WTC11 (cell line): ENCODE data around the gene ZNF736. TPM values are rescaled to one million over a fixed set of nuclear protein-coding genes. Genes with fewer than 3 reads are reported as not detected.

Experiments used
- ATAC-seq: fragments of 200-7000 bp; cut with Tn5 transposase; 2 replicates; pipeline ENCODE4 v1.10.0; 2021; ENCODE audit warnings: mild to moderate bottlenecking, moderate library complexity
- CTCF ChIA-PET: fragments of 300-600 bp; sonication (Branson Sonifier 250); formaldehyde crosslinking; loops from one replicate; lab custom pipeline; 2021; ENCODE audit warnings: antibody characterized with exemption; lab: Charles Lee
- POLR2A ChIA-PET: fragments of 350-600 bp; sonication (Branson Sonifier 250); formaldehyde crosslinking; loops from one replicate; lab custom pipeline; 2021; ENCODE audit warnings: antibody characterized with exemption; lab: Charles Lee
- DNase-seq: peaks from one replicate; pipeline ENCODE4 v3.0.0; 2021; ENCODE audit warnings: low spot score
- H3K27ac Mint-ChIP-seq: 2 replicates; pipeline ENCODE4 v1.8.0; 2021; ENCODE audit warnings: mixed read lengths
- H3K27me3 Mint-ChIP-seq: 2 replicates; pipeline ENCODE4 v1.8.0; 2021; ENCODE audit warnings: low read depth, mild to moderate bottlenecking, moderate library complexity, mixed read lengths
- H3K36me3 Mint-ChIP-seq: 2 replicates; pipeline ENCODE4 v1.8.0; 2021; ENCODE audit warnings: mixed read lengths
- H3K4me1 Mint-ChIP-seq: 2 replicates; pipeline ENCODE4 v1.8.0; 2022; ENCODE audit warnings: mixed read lengths
- H3K4me3 Mint-ChIP-seq: 2 replicates; pipeline ENCODE4 v1.8.0; 2021; ENCODE audit warnings: mild to moderate bottlenecking, moderate library complexity, mixed read lengths
- H3K9me3 Mint-ChIP-seq: 2 replicates; pipeline ENCODE4 v1.8.0; 2021; ENCODE audit warnings: mixed read lengths
- AFF4 ChIP-seq: sonication (generic); formaldehyde crosslinking; IDR thresholded peaks from 2 replicates; pipeline ENCODE4 v1.8.1; 2023; ENCODE audit warnings: mild to moderate bottlenecking, missing genetic modification reagents, borderline replicate concordance
- ATF2 ChIP-seq: sonication (generic); formaldehyde crosslinking; IDR thresholded peaks from 2 replicates; pipeline ENCODE4 v1.8.1; 2022; ENCODE audit warnings: low read depth, missing genetic modification reagents, borderline replicate concordance
- ETV6 ChIP-seq: sonication (generic); formaldehyde crosslinking; IDR thresholded peaks from 2 replicates; pipeline ENCODE4 v1.8.1; 2022; ENCODE audit warnings: mild to moderate bottlenecking, missing genetic modification reagents
- FOXP1 ChIP-seq: sonication (generic); formaldehyde crosslinking; IDR thresholded peaks from 2 replicates; pipeline ENCODE4 v1.8.0; 2022; ENCODE audit warnings: missing genetic modification reagents, mild to moderate bottlenecking, moderate library complexity, borderline replicate concordance
- GRHL2 ChIP-seq: fragments of 250-450 bp; sonication (Bioruptor Pico); IDR thresholded peaks from 2 replicates; pipeline ENCODE4 v1.8.0; 2022; ENCODE audit warnings: mild to moderate bottlenecking, moderate library complexity; ENCODE audit not compliant: insufficient replicate concordance, severe bottlenecking
- IRF2 ChIP-seq: sonication (generic); formaldehyde crosslinking; IDR thresholded peaks from 2 replicates; pipeline ENCODE4 v1.8.0; 2022; ENCODE audit warnings: low read depth, missing genetic modification reagents, borderline replicate concordance
- MYBL2 ChIP-seq: sonication (generic); formaldehyde crosslinking; IDR thresholded peaks from 2 replicates; pipeline ENCODE4 v1.8.1; 2023; ENCODE audit warnings: mild to moderate bottlenecking, moderate library complexity, missing genetic modification reagents
- PREB ChIP-seq: sonication (generic); formaldehyde crosslinking; IDR thresholded peaks from 2 replicates; pipeline ENCODE4 v1.8.1; 2022; ENCODE audit warnings: mild to moderate bottlenecking, missing genetic modification reagents, moderate library complexity, borderline replicate concordance
- RELA ChIP-seq: sonication (generic); formaldehyde crosslinking; IDR thresholded peaks from 2 replicates; pipeline ENCODE4 v1.8.1; 2022; ENCODE audit warnings: missing genetic modification reagents, mild to moderate bottlenecking, borderline replicate concordance
- ZBTB21 ChIP-seq: sonication (generic); formaldehyde crosslinking; IDR thresholded peaks from 2 replicates; pipeline ENCODE4 v1.8.1; 2023; ENCODE audit warnings: mild to moderate bottlenecking, missing genetic modification reagents, borderline replicate concordance
- ZNF219 ChIP-seq: sonication (generic); formaldehyde crosslinking; IDR thresholded peaks from 2 replicates; pipeline ENCODE4 v1.8.0; 2023; ENCODE audit warnings: missing genetic modification reagents, mild to moderate bottlenecking, borderline replicate concordance
- total RNA-seq: library from RNA; stranded (reverse); gene quantifications from 3 replicates; pipeline ENCODE4 v1.2.3, GENCODE V29; 2021
- TF ChIP-seq, protein P1 (sequence below): sonication (generic); formaldehyde crosslinking; IDR thresholded peaks from 2 replicates; pipeline ENCODE4 v1.8.0; 2023; ENCODE audit warnings: missing genetic modification reagents, mild to moderate bottlenecking, borderline replicate concordance
- TF ChIP-seq, protein P2 (sequence below): sonication (generic); formaldehyde crosslinking; IDR thresholded peaks from 2 replicates; pipeline ENCODE4 v1.8.0; 2022; ENCODE audit warnings: mild to moderate bottlenecking, missing genetic modification reagents
- TF ChIP-seq, protein P3 (sequence below): sonication (generic); formaldehyde crosslinking; IDR thresholded peaks from 2 replicates; pipeline ENCODE4 v1.8.1; 2022; ENCODE audit warnings: mild to moderate bottlenecking, moderate library complexity, missing genetic modification reagents
- TF ChIP-seq, protein P4 (sequence below): sonication (generic); formaldehyde crosslinking; IDR thresholded peaks from 2 replicates; pipeline ENCODE4 v1.8.1; 2022; ENCODE audit warnings: missing genetic modification reagents, borderline replicate concordance
- TF ChIP-seq, protein P5 (sequence below): sonication (generic); formaldehyde crosslinking; IDR thresholded peaks from 2 replicates; pipeline ENCODE4 v1.8.0; 2022; ENCODE audit warnings: mild to moderate bottlenecking, missing genetic modification reagents
- TF ChIP-seq, protein P6 (sequence below): sonication (generic); formaldehyde crosslinking; IDR thresholded peaks from 2 replicates; pipeline ENCODE4 v1.8.1; 2023; ENCODE audit warnings: mild to moderate bottlenecking, missing genetic modification reagents

ZNF736 gene
- total RNA-seq, 1 experiment from 2014 or later: 0.02 TPM

DNA sequence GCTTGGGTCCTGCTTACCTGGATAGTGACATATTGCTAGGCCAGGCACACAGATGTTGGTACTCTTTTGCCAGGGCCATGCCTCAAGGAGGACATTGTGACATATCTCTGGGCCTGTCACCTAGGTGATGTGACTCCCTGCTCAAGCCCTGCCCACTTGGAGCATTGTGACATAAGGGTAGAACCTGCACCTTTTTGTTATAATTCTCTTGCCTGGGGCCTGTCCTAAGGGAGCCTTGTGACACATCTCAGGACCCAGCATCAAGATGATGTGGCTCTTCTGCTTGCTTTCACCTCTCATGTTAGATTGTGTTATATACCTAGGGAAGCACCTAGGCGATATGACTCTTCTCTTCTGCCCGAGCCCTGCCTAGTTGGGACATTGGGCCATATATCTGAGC, 57.4 kb downstream of the ZNF736 start (continued):
- no peak for TF ChIP-seq AFF4 (CRISPR knock-in tag)
- TF ChIP-seq, protein P1, sequence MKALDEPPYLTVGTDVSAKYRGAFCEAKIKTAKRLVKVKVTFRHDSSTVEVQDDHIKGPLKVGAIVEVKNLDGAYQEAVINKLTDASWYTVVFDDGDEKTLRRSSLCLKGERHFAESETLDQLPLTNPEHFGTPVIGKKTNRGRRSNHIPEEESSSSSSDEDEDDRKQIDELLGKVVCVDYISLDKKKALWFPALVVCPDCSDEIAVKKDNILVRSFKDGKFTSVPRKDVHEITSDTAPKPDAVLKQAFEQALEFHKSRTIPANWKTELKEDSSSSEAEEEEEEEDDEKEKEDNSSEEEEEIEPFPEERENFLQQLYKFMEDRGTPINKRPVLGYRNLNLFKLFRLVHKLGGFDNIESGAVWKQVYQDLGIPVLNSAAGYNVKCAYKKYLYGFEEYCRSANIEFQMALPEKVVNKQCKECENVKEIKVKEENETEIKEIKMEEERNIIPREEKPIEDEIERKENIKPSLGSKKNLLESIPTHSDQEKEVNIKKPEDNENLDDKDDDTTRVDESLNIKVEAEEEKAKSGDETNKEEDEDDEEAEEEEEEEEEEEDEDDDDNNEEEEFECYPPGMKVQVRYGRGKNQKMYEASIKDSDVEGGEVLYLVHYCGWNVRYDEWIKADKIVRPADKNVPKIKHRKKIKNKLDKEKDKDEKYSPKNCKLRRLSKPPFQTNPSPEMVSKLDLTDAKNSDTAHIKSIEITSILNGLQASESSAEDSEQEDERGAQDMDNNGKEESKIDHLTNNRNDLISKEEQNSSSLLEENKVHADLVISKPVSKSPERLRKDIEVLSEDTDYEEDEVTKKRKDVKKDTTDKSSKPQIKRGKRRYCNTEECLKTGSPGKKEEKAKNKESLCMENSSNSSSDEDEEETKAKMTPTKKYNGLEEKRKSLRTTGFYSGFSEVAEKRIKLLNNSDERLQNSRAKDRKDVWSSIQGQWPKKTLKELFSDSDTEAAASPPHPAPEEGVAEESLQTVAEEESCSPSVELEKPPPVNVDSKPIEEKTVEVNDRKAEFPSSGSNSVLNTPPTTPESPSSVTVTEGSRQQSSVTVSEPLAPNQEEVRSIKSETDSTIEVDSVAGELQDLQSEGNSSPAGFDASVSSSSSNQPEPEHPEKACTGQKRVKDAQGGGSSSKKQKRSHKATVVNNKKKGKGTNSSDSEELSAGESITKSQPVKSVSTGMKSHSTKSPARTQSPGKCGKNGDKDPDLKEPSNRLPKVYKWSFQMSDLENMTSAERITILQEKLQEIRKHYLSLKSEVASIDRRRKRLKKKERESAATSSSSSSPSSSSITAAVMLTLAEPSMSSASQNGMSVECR (CRISPR knock-in tag): no peak
- no peak for TF ChIP-seq PREB (CRISPR knock-in tag)

DNA sequence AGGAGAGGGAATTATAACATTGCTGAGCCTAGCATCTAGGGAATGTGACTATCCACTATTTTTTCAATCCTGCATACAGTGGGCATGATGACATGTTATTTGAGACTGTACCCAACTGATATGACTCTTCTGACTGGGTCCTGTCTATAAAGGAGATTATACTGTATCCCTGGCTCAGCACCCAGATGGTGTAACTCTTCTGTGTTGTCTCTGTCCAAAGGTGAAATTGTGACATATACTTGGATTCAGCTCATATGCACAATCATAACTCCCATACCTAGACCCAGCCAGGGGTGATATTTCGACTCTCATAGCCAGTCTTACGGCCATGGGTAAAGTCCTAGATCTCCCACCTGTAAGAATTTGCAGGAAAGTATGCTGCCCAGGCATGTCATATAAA, 59.3 kb downstream of the ZNF736 start:
- peaks cover 86% of the 10 kb centered on the region for H3K36me3 Mint-ChIP-seq
- H3K27me3 Mint-ChIP-seq: peaks cover 13% of the 10 kb centered on the region
- ATAC-seq (no peak), DNase-seq (no peak)
- POLR2A ChIA-PET: no interaction called here
- H3K9me3 Mint-ChIP-seq: peaks cover 96% of the 10 kb centered on the region
- H3K27ac Mint-ChIP-seq: no peak overlapping the region
- H3K4me3 Mint-ChIP-seq: no peak overlapping the region
- CTCF ChIA-PET: no interaction called here
- no peaks in the 10 kb centered on the region for H3K4me1 Mint-ChIP-seq
- TF ChIP-seq, protein P2, sequence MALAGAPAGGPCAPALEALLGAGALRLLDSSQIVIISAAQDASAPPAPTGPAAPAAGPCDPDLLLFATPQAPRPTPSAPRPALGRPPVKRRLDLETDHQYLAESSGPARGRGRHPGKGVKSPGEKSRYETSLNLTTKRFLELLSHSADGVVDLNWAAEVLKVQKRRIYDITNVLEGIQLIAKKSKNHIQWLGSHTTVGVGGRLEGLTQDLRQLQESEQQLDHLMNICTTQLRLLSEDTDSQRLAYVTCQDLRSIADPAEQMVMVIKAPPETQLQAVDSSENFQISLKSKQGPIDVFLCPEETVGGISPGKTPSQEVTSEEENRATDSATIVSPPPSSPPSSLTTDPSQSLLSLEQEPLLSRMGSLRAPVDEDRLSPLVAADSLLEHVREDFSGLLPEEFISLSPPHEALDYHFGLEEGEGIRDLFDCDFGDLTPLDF (CRISPR knock-in tag): no peak
- TF ChIP-seq, protein P3, sequence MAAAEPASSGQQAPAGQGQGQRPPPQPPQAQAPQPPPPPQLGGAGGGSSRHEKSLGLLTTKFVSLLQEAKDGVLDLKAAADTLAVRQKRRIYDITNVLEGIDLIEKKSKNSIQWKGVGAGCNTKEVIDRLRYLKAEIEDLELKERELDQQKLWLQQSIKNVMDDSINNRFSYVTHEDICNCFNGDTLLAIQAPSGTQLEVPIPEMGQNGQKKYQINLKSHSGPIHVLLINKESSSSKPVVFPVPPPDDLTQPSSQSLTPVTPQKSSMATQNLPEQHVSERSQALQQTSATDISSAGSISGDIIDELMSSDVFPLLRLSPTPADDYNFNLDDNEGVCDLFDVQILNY (CRISPR knock-in tag): no peak
- TF ChIP-seq ZNF219 (CRISPR knock-in tag) (no peak), ETV6 (CRISPR knock-in tag) (no peak), ZBTB21 (CRISPR knock-in tag) (no peak), GRHL2 (CRISPR knock-in tag) (no peak), ATF2 (CRISPR knock-in tag) (no peak), IRF2 (CRISPR knock-in tag) (no peak), MYBL2 (CRISPR knock-in tag) (no peak), RELA (CRISPR knock-in tag) (no peak), FOXP1 (no peak)
- TF ChIP-seq, protein P4, sequence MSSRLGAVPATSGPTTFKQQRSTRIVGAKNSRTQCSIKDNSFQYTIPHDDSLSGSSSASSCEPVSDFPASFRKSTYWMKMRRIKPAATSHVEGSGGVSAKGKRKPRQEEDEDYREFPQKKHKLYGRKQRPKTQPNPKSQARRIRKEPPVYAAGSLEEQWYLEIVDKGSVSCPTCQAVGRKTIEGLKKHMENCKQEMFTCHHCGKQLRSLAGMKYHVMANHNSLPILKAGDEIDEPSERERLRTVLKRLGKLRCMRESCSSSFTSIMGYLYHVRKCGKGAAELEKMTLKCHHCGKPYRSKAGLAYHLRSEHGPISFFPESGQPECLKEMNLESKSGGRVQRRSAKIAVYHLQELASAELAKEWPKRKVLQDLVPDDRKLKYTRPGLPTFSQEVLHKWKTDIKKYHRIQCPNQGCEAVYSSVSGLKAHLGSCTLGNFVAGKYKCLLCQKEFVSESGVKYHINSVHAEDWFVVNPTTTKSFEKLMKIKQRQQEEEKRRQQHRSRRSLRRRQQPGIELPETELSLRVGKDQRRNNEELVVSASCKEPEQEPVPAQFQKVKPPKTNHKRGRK (CRISPR knock-in tag): no peak
- TF ChIP-seq, protein P5, sequence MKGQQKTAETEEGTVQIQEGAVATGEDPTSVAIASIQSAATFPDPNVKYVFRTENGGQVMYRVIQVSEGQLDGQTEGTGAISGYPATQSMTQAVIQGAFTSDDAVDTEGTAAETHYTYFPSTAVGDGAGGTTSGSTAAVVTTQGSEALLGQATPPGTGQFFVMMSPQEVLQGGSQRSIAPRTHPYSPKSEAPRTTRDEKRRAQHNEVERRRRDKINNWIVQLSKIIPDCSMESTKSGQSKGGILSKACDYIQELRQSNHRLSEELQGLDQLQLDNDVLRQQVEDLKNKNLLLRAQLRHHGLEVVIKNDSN (CRISPR knock-in tag): no peak
- TF ChIP-seq, protein P6, sequence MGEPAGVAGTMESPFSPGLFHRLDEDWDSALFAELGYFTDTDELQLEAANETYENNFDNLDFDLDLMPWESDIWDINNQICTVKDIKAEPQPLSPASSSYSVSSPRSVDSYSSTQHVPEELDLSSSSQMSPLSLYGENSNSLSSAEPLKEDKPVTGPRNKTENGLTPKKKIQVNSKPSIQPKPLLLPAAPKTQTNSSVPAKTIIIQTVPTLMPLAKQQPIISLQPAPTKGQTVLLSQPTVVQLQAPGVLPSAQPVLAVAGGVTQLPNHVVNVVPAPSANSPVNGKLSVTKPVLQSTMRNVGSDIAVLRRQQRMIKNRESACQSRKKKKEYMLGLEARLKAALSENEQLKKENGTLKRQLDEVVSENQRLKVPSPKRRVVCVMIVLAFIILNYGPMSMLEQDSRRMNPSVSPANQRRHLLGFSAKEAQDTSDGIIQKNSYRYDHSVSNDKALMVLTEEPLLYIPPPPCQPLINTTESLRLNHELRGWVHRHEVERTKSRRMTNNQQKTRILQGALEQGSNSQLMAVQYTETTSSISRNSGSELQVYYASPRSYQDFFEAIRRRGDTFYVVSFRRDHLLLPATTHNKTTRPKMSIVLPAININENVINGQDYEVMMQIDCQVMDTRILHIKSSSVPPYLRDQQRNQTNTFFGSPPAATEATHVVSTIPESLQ (CRISPR knock-in tag): no peak
